DMS 273 (cell line): ENCODE results near the gene SLC22A31.
"Not testable (repeated sequence)": the region's sequence is repeated elsewhere in the genome, so short reads cannot be mapped to it uniquely, and the experiment has no call there.

Experiments
- DNase-seq: peaks from one replicate; lab custom pipeline; 2025; ENCODE audit not compliant: unreplicated experiment; lab: John Stamatoyannopoulos, UW

The SLC22A31 gene

GRCh38 chr16:89193576-89194293 lies 6.6 kb downstream of the SLC22A31 start:
- no peak for DNase-seq

- DNase-seq, result peak; percentile 62
These were observed 7.3 kb downstream of the SLC22A31 start for GRCh38 chr16:89192956-89193575.

- peak; percentile 81 for DNase-seq
These were observed 8.0 kb downstream of the SLC22A31 start for GRCh38 chr16:89192186-89192955.

GRCh38 chr16:89191901-89192185 lies 8.5 kb downstream of the SLC22A31 start:
- DNase-seq, result no peak

GRCh38 chr16:89191033-89191900 lies 9.1 kb downstream of the SLC22A31 start:
- no peak for DNase-seq

- DNase-seq, result no peak
These were observed 10.0 kb downstream of the SLC22A31 start for GRCh38 chr16:89190150-89190958.

GRCh38 chr16:89189358-89190025 lies 10.8 kb downstream of the SLC22A31 start:
- no peak for DNase-seq

GRCh38 chr16:89188471-89189357 lies 11.6 kb downstream of the SLC22A31 start:
- not testable (repeated sequence) for DNase-seq

- DNase-seq, result no peak
These were observed 12.5 kb downstream of the SLC22A31 start for GRCh38 chr16:89187770-89188392.

- DNase-seq, result no peak
These were observed 13.1 kb downstream of the SLC22A31 start for GRCh38 chr16:89187032-89187769.

GRCh38 chr16:89186593-89187031 lies 13.7 kb downstream of the SLC22A31 start:
- DNase-seq, result not testable (repeated sequence)

- DNase-seq, result not testable (repeated sequence)
These were observed 14.3 kb downstream of the SLC22A31 start for GRCh38 chr16:89185887-89186592.

GRCh38 chr16:89184933-89185794 lies 15.2 kb downstream of the SLC22A31 start:
- DNase-seq, result peak; percentile 56

- DNase-seq, result no peak
These were observed 15.7 kb downstream of the SLC22A31 start for GRCh38 chr16:89184677-89184932.

GRCh38 chr16:89183975-89184676 lies 16.2 kb downstream of the SLC22A31 start:
- no peak for DNase-seq

GRCh38 chr16:89183463-89183862 lies 16.9 kb downstream of the SLC22A31 start:
- DNase-seq, result no peak
